K562 (cell line): ENCODE measurements around the gene GTPBP6. TPM values are rescaled to one million over a fixed set of nuclear protein-coding genes. Genes with fewer than 3 reads are reported as not detected.

Experiments used
- ATAC-seq: fragments of 200-7000 bp; cut with Tn5 transposase; 3 replicates; pipeline ENCODE4 v1.9.1; 2020; ENCODE audit warnings: moderate library complexity
- BruUV-seq: library from RNA; stranded (reverse); fragments of 400-500 nt; replicated peaks from 2 replicates; lab custom pipeline; 2021; lab: Mats Ljungman, UMichigan
- CTCF ChIA-PET: fragments of 300-600 bp; formaldehyde crosslinking; extraction: SDS; loops from one replicate; lab custom pipeline; 2021; ENCODE audit warnings: low intra/inter-chr PET ratio; lab: Yijun Ruan, JAX
- POLR2A ChIA-PET: fragments of 300-600, 350-650 bp; sonication (Branson Sonifier 250); formaldehyde crosslinking; extraction: SDS; loops from one replicate; lab custom pipeline; 2021; ENCODE audit warnings: antibody characterized with exemption, inconsistent platforms; lab: Yijun Ruan, JAX
- DNase-seq, 4 experiments: peaks; one replicate each; pipeline versions ENCODE4 v3.0.0 to v3.0.0-alpha.2; 2011 to 2018; ENCODE audit warnings: low spot score in 3 of 4, mixed read lengths in 3 of 4; ENCODE audit errors: extremely low read depth in 1 of 4
- FAIRE-seq: peaks from 2 replicates; lab custom pipeline; 2011; peaks lifted over from hg19 to GRCh38; lab: Jason Lieb, UNC
- H2AFZ ChIP-seq: 2 replicates; pipeline ENCODE4 v1.6.0; 2011; ENCODE audit warnings: low read depth, low read length, control low read depth, inconsistent platforms
- H3K27ac ChIP-seq: fragments of 200-600 bp; 3 replicates; pipeline ENCODE4 v1.8.0; 2011; ENCODE audit warnings: low read depth, mild to moderate bottlenecking, control low read depth, inconsistent platforms, low read length, moderate library complexity, mixed read lengths; ENCODE audit errors: extremely low read depth
- H3K27me3 ChIP-seq, 2 experiments: fragments of 300-600 bp in 1 of 2; 2 replicates in 1 of 2; 3 replicates in 1 of 2; pipeline versions ENCODE4 v1.6.0 to v1.8.0; 2011; ENCODE audit warnings: inconsistent platforms in 2 of 2, low read length in 2 of 2, mild to moderate bottlenecking in 1 of 2, mixed read lengths in 1 of 2, moderate library complexity in 1 of 2; ENCODE audit not compliant: control insufficient read depth in 2 of 2, insufficient read depth in 2 of 2
- H3K36me3 ChIP-seq: fragments of 300-600 bp; 3 replicates; pipeline ENCODE4 v1.8.0; 2011; ENCODE audit warnings: mild to moderate bottlenecking, low read length, inconsistent platforms; ENCODE audit not compliant: control insufficient read depth, insufficient read depth
- H3K4me1 ChIP-seq, 2 experiments: fragments of 200-600 bp in 1 of 2; replicated peaks in 1 of 2; 2 replicates in 1 of 2; 3 replicates in 1 of 2; pipeline versions ENCODE4 v1.5.1 to v1.8.0; 2011; ENCODE audit warnings: inconsistent platforms in 2 of 2, low read length in 2 of 2, mild to moderate bottlenecking in 1 of 2, mixed read lengths in 1 of 2, moderate library complexity in 1 of 2; ENCODE audit not compliant: control insufficient read depth in 2 of 2, insufficient read depth in 2 of 2
- H3K4me2 ChIP-seq: 2 replicates; pipeline ENCODE4 v1.6.1; 2011; ENCODE audit warnings: low read length, control low read depth, inconsistent platforms, mixed read lengths; ENCODE audit not compliant: insufficient read depth
- H3K4me3 ChIP-seq: fragments of 200-600 bp; sonication (generic), shearing (Covaris generic); 2 replicates; pipeline ENCODE4 v1.5.1; 2016; ENCODE audit warnings: control low read depth, inconsistent platforms
- H3K79me2 ChIP-seq: fragments of 200-600 bp; 3 replicates; pipeline ENCODE4 v1.8.0; 2011; ENCODE audit warnings: low read length, inconsistent platforms; ENCODE audit not compliant: control insufficient read depth, insufficient read depth
- H3K9ac ChIP-seq, 2 experiments: 2 replicates each; pipeline versions ENCODE4 v1.6.0 to v1.6.1; 2011; ENCODE audit warnings: low read depth in 2 of 2, low read length in 2 of 2, control low read depth in 1 of 2, inconsistent platforms in 1 of 2, mild to moderate bottlenecking in 1 of 2, mixed read lengths in 1 of 2; ENCODE audit not compliant: insufficient read depth in 1 of 2
- H3K9me1 ChIP-seq: one replicate; pipeline ENCODE4 v1.6.0; 2011; ENCODE audit warnings: inconsistent platforms, mild to moderate bottlenecking, low read length, moderate library complexity; ENCODE audit not compliant: control insufficient read depth, insufficient read depth
- H3K9me3 ChIP-seq: replicated peaks from 2 replicates; pipeline ENCODE4 v1.5.1; 2011; ENCODE audit warnings: low read depth, low read length, inconsistent platforms; ENCODE audit not compliant: control insufficient read depth, insufficient read depth
- H4K20me1 ChIP-seq: replicated peaks from 2 replicates; pipeline ENCODE4 v1.6.1; 2011; ENCODE audit warnings: low read length, inconsistent platforms, mixed read lengths; ENCODE audit not compliant: control insufficient read depth, insufficient read depth
- FOS ChIP-seq: IDR thresholded peaks from 3 replicates; pipeline ENCODE4 v1.6.1; 2011; ENCODE audit not compliant: insufficient read length; ENCODE audit errors: extremely low read depth
- HDGF ChIP-seq: fragments of 450-650 bp; IDR thresholded peaks from 2 replicates; pipeline ENCODE4 v1.6.1; 2016
- HNRNPK ChIP-seq: fragments of 200-400 bp; formaldehyde crosslinking; IDR thresholded peaks from one replicate; pipeline ENCODE4 v1.6.1; 2018; ENCODE audit warnings: mild to moderate bottlenecking, low read depth, low read length; ENCODE audit not compliant: poor library complexity, severe bottlenecking
- KLF13 ChIP-seq: fragments of 450-650 bp; IDR thresholded peaks from 2 replicates; pipeline ENCODE4 v1.6.1; 2016; ENCODE audit warnings: missing genetic modification characterization, low read depth, mild to moderate bottlenecking, missing compliant biosample characterization, moderate library complexity, borderline replicate concordance
- RFX5 ChIP-seq: IDR thresholded peaks from 2 replicates; pipeline ENCODE4 v1.6.1; 2011; ENCODE audit warnings: low read depth, mild to moderate bottlenecking, improper control_type of control experiment, low read length
- ZFP30 ChIP-seq: fragments of 250-450 bp; sonication (Bioruptor Pico); IDR thresholded peaks from 2 replicates; pipeline ENCODE4 v1.8.0; 2022; ENCODE audit warnings: moderate library complexity, mild to moderate bottlenecking, inconsistent platforms, borderline replicate concordance
- ZFPM2 ChIP-seq: fragments of 250-450 bp; sonication (Bioruptor Pico); IDR thresholded peaks from 2 replicates; pipeline ENCODE4 v1.5.1; 2022; ENCODE audit warnings: mild to moderate bottlenecking
- WGBS: fragments of 100-300 bp; shearing (Covaris generic); methylation state at CpG from one replicate; pipeline ENCODE4 v1.1.6; 2016; ENCODE audit warnings: low coverage, mixed read lengths; ENCODE audit not compliant: insufficient coverage; ENCODE audit errors: missing lambda C conversion rate; 5-methylcytosine and 5-hydroxymethylcytosine counted together
- in situ Hi-C: fragments of 300-500 bp; cut with MboI; formaldehyde crosslinking; loops from 4 replicates; pipeline ENCODE4 v1.15.0; 2018; ENCODE audit warnings: inconsistent platforms, mixed read lengths
- intact Hi-C: fragments of 100-400 bp; cut with micrococcal nuclease; formaldehyde crosslinking; loops from 2 replicates; pipeline ENCODE4 v1.14.2; 2022
- polyA plus RNA-seq, 8 experiments: library from polyadenylated mRNA; depleted of rRNA in 4 of 8; stranded (reverse) in 5 of 8; unstranded in 3 of 8; fragments of >200 nt; fragmentation: Nextera tagmentation in 2 of 8; fragmentation: Illumina TruSeq in 1 of 8; extraction: Ambion mirVana in 2 of 8; extraction: Trizol in 1 of 8; gene quantifications; 2 replicates each; pipeline versions ENCODE4 v1.2.1 to v1.2.3, GENCODE V29; 2011 to 2014; ENCODE audit warnings: inconsistent platforms in 1 of 8, missing spikeins in 1 of 8
- total RNA-seq, 7 experiments: library from RNA; depleted of rRNA in 6 of 7; stranded (reverse); fragments of >200 nt in 6 of 7; fragmentation: Illumina TruSeq in 2 of 7; extraction: Trizol in 2 of 7; gene quantifications; 2 replicates each; pipeline versions ENCODE4 v1.2.1 to v1.2.3, GENCODE V29; 2011 to 2021; ENCODE audit warnings: low replicate concordance in 1 of 7

Gene GTPBP6
- total and polyA plus RNA-seq, 9 of the 15 experiments (the other 6 are each of a cell fraction or from before 2014, with no cell fraction given): 0.24 to 35.2 (median 8.0) TPM

GRCh38 chrX:338281-338835, 19.8 kb upstream of the GTPBP6 start:
- no peak for ATAC-seq
- no peak overlapping the region for H2AFZ ChIP-seq
- BruUV-seq: no TSS peak
- WGBS: 92% methylated on average over 5 of the region's 53 CpGs
- ChIA-PET POLR2A (no interaction called here), CTCF (no interaction called here)
- H3K79me2 ChIP-seq: no peaks in the 10 kb centered on the region
- H3K4me3 ChIP-seq: no peak overlapping the region
- no peak overlapping the region for H3K4me2 ChIP-seq
- no peak for FAIRE-seq
- intact Hi-C loops: no loop called here
- no peaks in the 10 kb centered on the region for H3K9me1 ChIP-seq
- no peak for DNase-seq
- no peak for TF ChIP-seq KLF13 (tag)
- no peak for TF ChIP-seq HNRNPK
- TF ChIP-seq ZFPM2 (CRISPR knock-in tag): no peak
- no peak for TF ChIP-seq RFX5
- no peak for TF ChIP-seq ZFP30 (CRISPR knock-in tag)
- TF ChIP-seq HDGF: no peak
- no peak for TF ChIP-seq FOS
- peaks cover 0 to 3% of the 10 kb centered on the region in 2 experiments; a peak in 2 of 5 replicates for H3K4me1 ChIP-seq
- no peaks in the 10 kb centered on the region for H3K27me3 ChIP-seq
- no peaks in the 10 kb centered on the region for H3K9me3 ChIP-seq
- no peaks in the 10 kb centered on the region for H4K20me1 ChIP-seq
- in situ Hi-C loops: no loop called here
- H3K36me3 ChIP-seq: no peaks in the 10 kb centered on the region
- H3K9ac ChIP-seq: no peak overlapping the region
- H3K27ac ChIP-seq: no peak overlapping the region
